SK-N-SH (cell line): ENCODE results near the gene CEP152. TPM values are rescaled to one million over a fixed set of nuclear protein-coding genes. Genes with fewer than 3 reads are reported as not detected.
"Not testable (repeated sequence)": the region's sequence is repeated elsewhere in the genome, so short reads cannot be mapped to it uniquely, and the experiment has no call there.

Experiments
- CTCF ChIA-PET: fragments of 300-600, 350-600 bp; formaldehyde crosslinking; extraction: SDS; loops from one replicate; lab custom pipeline; 2021; lab: Yijun Ruan, JAX
- POLR2A ChIA-PET: fragments of 350-600 bp; sonication (Branson Sonifier 250); formaldehyde crosslinking; extraction: SDS; loops from one replicate; lab custom pipeline; 2020; ENCODE audit warnings: antibody characterized with exemption, inconsistent platforms; lab: Yijun Ruan, JAX
- DNase-seq: peaks from one replicate; pipeline ENCODE4 v3.0.0; 2012
- H2AFZ ChIP-seq: fragments of 200-600 bp; sonication (generic); 2 replicates; pipeline ENCODE4 v1.8.1; 2016; ENCODE audit warnings: antibody characterized with exemption, mild to moderate bottlenecking, low read depth
- H3F3A ChIP-seq: fragments of 200-600 bp; sonication (generic); replicated peaks from 2 replicates; pipeline ENCODE3; 2016; ENCODE audit warnings: antibody characterized with exemption, mild to moderate bottlenecking; ENCODE audit not compliant: insufficient read depth
- H3K27ac ChIP-seq, 2 experiments: fragments of 200-500 bp in 1 of 2; fragments of 200-600 bp in 1 of 2; sonication (Bioruptor generic) in 1 of 2; sonication (generic), shearing (Covaris generic) in 1 of 2; 2 replicates each; pipeline versions ENCODE4 v1.5.1 to v1.6.1; 2014 to 2016; ENCODE audit warnings: low read depth in 2 of 2, inconsistent platforms in 1 of 2, low read length in 1 of 2, mild to moderate bottlenecking in 1 of 2, mixed read lengths in 1 of 2
- H3K27me3 ChIP-seq: fragments of 200-600 bp; sonication (generic), shearing (Covaris generic); 2 replicates; pipeline ENCODE4 v1.6.1; 2016; ENCODE audit warnings: mixed run types; ENCODE audit not compliant: insufficient read depth
- H3K36me3 ChIP-seq, 2 experiments: fragments of 200-500 bp in 1 of 2; fragments of 200-600 bp in 1 of 2; sonication (Bioruptor generic) in 1 of 2; sonication (generic) in 1 of 2; replicated peaks in 1 of 2; 2 replicates each; pipeline versions ENCODE3 to v1.5.1; 2014 to 2016; ENCODE audit warnings: low read length in 1 of 2, mild to moderate bottlenecking in 1 of 2; ENCODE audit not compliant: insufficient read depth in 2 of 2, control insufficient read depth in 1 of 2
- H3K4me1 ChIP-seq, 2 experiments: fragments of 200-500 bp in 1 of 2; fragments of 200-600 bp in 1 of 2; sonication (Bioruptor generic) in 1 of 2; sonication (generic), shearing (Covaris generic) in 1 of 2; 2 replicates each; pipeline versions ENCODE4 v1.5.1 to v1.6.1; 2014 to 2016; ENCODE audit warnings: low read depth in 1 of 2, low read length in 1 of 2, mixed run types in 1 of 2; ENCODE audit not compliant: insufficient read depth in 2 of 2, control insufficient read depth in 1 of 2
- H3K4me2 ChIP-seq: fragments of 200-600 bp; sonication (generic), shearing (Covaris generic); 2 replicates; pipeline ENCODE4 v1.6.1; 2017; ENCODE audit warnings: mixed run types
- H3K4me3 ChIP-seq, 2 experiments: fragments of 200-500 bp in 1 of 2; fragments of 200-600 bp in 1 of 2; sonication (Bioruptor generic) in 1 of 2; sonication (generic), shearing (Covaris generic) in 1 of 2; 2 replicates each; pipeline versions ENCODE4 v1.5.1 to v1.8.1; 2014 to 2016; ENCODE audit warnings: low read depth in 2 of 2, inconsistent platforms in 1 of 2, low read length in 1 of 2, mild to moderate bottlenecking in 1 of 2, mixed read lengths in 1 of 2, moderate library complexity in 1 of 2
- H3K79me2 ChIP-seq: fragments of 200-600 bp; sonication (generic); 2 replicates; pipeline ENCODE4 v1.8.1; 2017; ENCODE audit warnings: mild to moderate bottlenecking; ENCODE audit not compliant: insufficient read depth
- H3K9ac ChIP-seq: fragments of 200-600 bp; sonication (generic); 2 replicates; pipeline ENCODE4 v1.6.1; 2017; ENCODE audit warnings: mixed run types
- H3K9me2 ChIP-seq: fragments of 200-600 bp; sonication (generic); 2 replicates; pipeline ENCODE4 v1.6.1; 2017; ENCODE audit warnings: mixed run types
- H3K9me3 ChIP-seq: fragments of 200-600 bp; sonication (generic); 2 replicates; pipeline ENCODE4 v1.6.1; 2017; ENCODE audit warnings: mixed run types, mild to moderate bottlenecking, moderate library complexity
- H4K20me1 ChIP-seq: fragments of 200-600 bp; sonication (generic); 2 replicates; pipeline ENCODE4 v1.6.1; 2017; ENCODE audit warnings: mild to moderate bottlenecking, mixed run types; ENCODE audit not compliant: insufficient read depth
- CHD2 ChIP-seq: fragments of 150-350 bp; IDR thresholded peaks from 2 replicates; pipeline ENCODE4 v1.6.1; 2018; ENCODE audit warnings: low read length; ENCODE audit not compliant: partially characterized antibody
- EP300 ChIP-seq, 2 experiments: IDR thresholded peaks; 2 replicates each; pipeline versions ENCODE4 v1.4.0 to v1.6.1; 2012; ENCODE audit warnings: borderline replicate concordance in 1 of 2, low read depth in 1 of 2, low read length in 1 of 2
- EZH2phosphoT487 ChIP-seq: fragments of 200-600 bp; sonication (generic); IDR thresholded peaks from 2 replicates; pipeline ENCODE4 v1.6.1; 2017; ENCODE audit warnings: low read depth, mixed run types, mild to moderate bottlenecking, antibody characterized with exemption, moderate library complexity, borderline replicate concordance
- FOSL2 ChIP-seq: IDR thresholded peaks from 2 replicates; pipeline ENCODE4 v1.4.0; 2012; ENCODE audit warnings: low read depth, mild to moderate bottlenecking, moderate library complexity, borderline replicate concordance
- FOXJ3 ChIP-seq: sonication (generic); formaldehyde crosslinking; IDR thresholded peaks from 2 replicates; pipeline ENCODE4 v1.5.1; 2020; ENCODE audit warnings: mild to moderate bottlenecking, missing genetic modification reagents
- FOXM1 ChIP-seq: IDR thresholded peaks from 2 replicates; pipeline ENCODE4 v1.4.0; 2012; ENCODE audit warnings: low read depth, mild to moderate bottlenecking
- GABPA ChIP-seq: IDR thresholded peaks from 2 replicates; pipeline ENCODE4 v1.4.0; 2012; ENCODE audit warnings: low read depth, mild to moderate bottlenecking
- JUND ChIP-seq: IDR thresholded peaks from 2 replicates; pipeline ENCODE4 v1.4.0; 2012
- MEF2A ChIP-seq: IDR thresholded peaks from 2 replicates; pipeline ENCODE4 v1.4.0; 2012; ENCODE audit warnings: low read depth, borderline replicate concordance
- MXI1 ChIP-seq: IDR thresholded peaks from 2 replicates; pipeline ENCODE4 v1.6.1; 2012; ENCODE audit warnings: mild to moderate bottlenecking, low read depth, low read length, improper control_type of control experiment
- NFIC ChIP-seq: IDR thresholded peaks from 2 replicates; pipeline ENCODE4 v1.4.0; 2012; ENCODE audit warnings: borderline replicate concordance
- NRF1 ChIP-seq: IDR thresholded peaks from 2 replicates; pipeline ENCODE4 v1.6.1; 2012; ENCODE audit warnings: low read depth, mild to moderate bottlenecking, low read length
- POLR2AphosphoS5 ChIP-seq: IDR thresholded peaks from 2 replicates; pipeline ENCODE4 v1.6.1; 2012; ENCODE audit warnings: low read depth, low read length
- RAD21 ChIP-seq: IDR thresholded peaks from 2 replicates; pipeline ENCODE4 v1.6.1; 2012; ENCODE audit warnings: mild to moderate bottlenecking, low read length
- RCOR1 ChIP-seq: fragments of 150-350 bp; IDR thresholded peaks from 2 replicates; pipeline ENCODE4 v1.6.1; 2017; ENCODE audit warnings: antibody characterized with exemption, low read length
- RXRA ChIP-seq: IDR thresholded peaks from 2 replicates; pipeline ENCODE4 v1.4.0; 2012; ENCODE audit warnings: low read depth, mild to moderate bottlenecking, borderline replicate concordance
- SIN3A ChIP-seq: IDR thresholded peaks from 2 replicates; pipeline ENCODE4 v1.6.1; 2012; ENCODE audit warnings: low read depth, mild to moderate bottlenecking, low read length, moderate library complexity, borderline replicate concordance
- TCF12 ChIP-seq: IDR thresholded peaks from 2 replicates; pipeline ENCODE4 v1.4.0; 2012
- USF1 ChIP-seq: IDR thresholded peaks from 2 replicates; pipeline ENCODE4 v1.4.0; 2012; ENCODE audit warnings: low read depth, borderline replicate concordance
- USF2 ChIP-seq: fragments of 150-350 bp; IDR thresholded peaks from 2 replicates; pipeline ENCODE4 v1.6.1; 2017; ENCODE audit warnings: antibody characterized with exemption, low read length, low read depth, borderline replicate concordance
- YY1 ChIP-seq: IDR thresholded peaks from 2 replicates; pipeline ENCODE4 v1.4.0; 2012; ENCODE audit warnings: low read depth, mild to moderate bottlenecking
- ZBTB33 ChIP-seq: IDR thresholded peaks from 2 replicates; pipeline ENCODE4 v1.4.0; 2012; ENCODE audit warnings: low read depth, borderline replicate concordance
- WGBS: methylation state at CpG from one replicate; pipeline ENCODE4 v1.1.6; 2017; ENCODE audit warnings: low lambda C conversion rate; 5-methylcytosine and 5-hydroxymethylcytosine counted together
- polyA plus RNA-seq, 3 experiments: library from polyadenylated mRNA; depleted of rRNA; stranded (reverse); fragments of >200 nt; gene quantifications; 2 replicates each; pipeline ENCODE4 v1.2.3, GENCODE V29; 2012

The CEP152 gene
- polyA plus RNA-seq, 1 of the 3 experiments (the other 2 are of a cell fraction): 0.71 TPM

GRCh38 chr15:48792408-48792807, 18.5 kb downstream of the CEP152 start (continued):
- TF ChIP-seq MEF2A (no peak), CHD2 (no peak), RCOR1 (no peak), RAD21 (no peak), NFIC (no peak), TCF12 (no peak), SIN3A (no peak), FOXM1 (no peak), ZBTB33 (no peak)
- TF ChIP-seq, all 33 proteins: peak for 0

- H4K20me1 ChIP-seq, H3K4me1 ChIP-seq, H3K4me3 ChIP-seq, H3K9me2 ChIP-seq, H3K27ac ChIP-seq, DNase-seq, POLR2A ChIA-PET, H3K27me3 ChIP-seq, H3K9ac ChIP-seq, H3K9me3 ChIP-seq, H3F3A ChIP-seq, H3K4me2 ChIP-seq, H2AFZ ChIP-seq, H3K79me2 ChIP-seq: not testable (repeated sequence)
- peaks cover 34 to 65% of the 10 kb centered on the region in 2 experiments for H3K36me3 ChIP-seq
- 97% methylated on average over 12 of the region's 12 CpGs for WGBS
- CTCF ChIA-PET: interaction anchor here (0.5 to 4.0 kb wide), 4 partner anchors 11 to 1668 kb away, joined by 3 to 15 read pairs (median 6); no protein-coding TSS in a partner anchor
These were observed 20.3 kb downstream of the CEP152 start for GRCh38 chr15:48790466-48791115.

GRCh38 chr15:48785712-48786111, 25.2 kb downstream of the CEP152 start:
- H3K79me2 ChIP-seq: no peaks in the 10 kb centered on the region
- DNase-seq: no peak
- no peak overlapping the region for H3K9ac ChIP-seq
- H3K36me3 ChIP-seq: peaks cover 53 to 78% of the 10 kb centered on the region in 2 experiments
- CTCF ChIA-PET: interaction anchor here (0.7 to 1.1 kb wide), 3 partner anchors 15 to 428 kb away, joined by 3 read pairs; no protein-coding TSS in a partner anchor
- H3K4me2 ChIP-seq: no peak overlapping the region
- no peaks in the 10 kb centered on the region for H3K4me1 ChIP-seq
- no peak overlapping the region for H2AFZ ChIP-seq
- H4K20me1 ChIP-seq: no peaks in the 10 kb centered on the region
- no peak overlapping the region for H3K27ac ChIP-seq
- no peaks in the 10 kb centered on the region for H3K9me2 ChIP-seq
- POLR2A ChIA-PET: no interaction called here
- H3K27me3 ChIP-seq: no peaks in the 10 kb centered on the region
- H3F3A ChIP-seq: peaks cover 17% of the 10 kb centered on the region
- 94% methylated on average over 2 of the region's 2 CpGs for WGBS
- no peaks in the 10 kb centered on the region for H3K9me3 ChIP-seq
- no peak overlapping the region for H3K4me3 ChIP-seq
- TF ChIP-seq EP300 (IDR thresholded peaks at IDR 0.05; ENCODE audit: borderline replicate concordance in 1 of 2, low read depth in 1 of 2, low read length in 1 of 2): no peak
- no peak for TF ChIP-seq FOXJ3 (CRISPR knock-in tag)
- no peak for TF ChIP-seq JUND
- no peak for TF ChIP-seq GABPA
- no peak for TF ChIP-seq EZH2phosphoT487
- no peak for TF ChIP-seq RCOR1
- no peak for TF ChIP-seq USF1
- TF ChIP-seq YY1: no peak
- TF ChIP-seq TCF12: no peak
- TF ChIP-seq USF2: no peak
- TF ChIP-seq NRF1: no peak
- TF ChIP-seq RAD21: no peak
- no peak for TF ChIP-seq MXI1
- no peak for TF ChIP-seq RXRA
- no peak for TF ChIP-seq POLR2AphosphoS5
- TF ChIP-seq FOSL2: no peak
